Stimulated activated CD8-positive, alpha-beta memory T cell treated with anti-CD3 and anti-CD28 coated beads, Interleukin-15, amount 100 ng/mL, for 4 hours (primary cell): Measurements from ENCODE around the gene CEP104.

Source experiments
- DNase-seq, 2 donors: peaks; one replicate each; pipeline ENCODE4 v3.0.0-alpha.2; 2020; ENCODE audit warnings: low read depth in 2 of 2

Gene CEP104

DNA sequence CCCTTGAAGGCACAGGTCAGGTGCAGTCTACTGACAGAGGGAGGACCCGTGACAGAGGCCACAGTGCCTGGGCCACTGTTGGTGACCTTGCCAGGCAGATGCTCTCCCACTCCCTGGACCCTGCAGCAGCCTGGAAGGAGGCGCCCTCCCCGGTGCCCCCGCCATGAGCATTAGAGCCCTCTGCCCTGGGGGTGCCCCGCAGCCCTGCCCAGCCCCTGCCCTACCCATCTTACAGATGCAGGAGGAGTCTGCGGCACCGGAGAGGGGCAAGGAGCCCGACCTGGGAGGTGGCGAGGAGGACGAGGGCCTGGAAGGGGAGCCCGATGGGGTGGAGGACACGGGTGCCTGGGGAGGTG is 94.2 kb downstream of the CEP104 start:
- DNase-seq: no peak

DNA sequence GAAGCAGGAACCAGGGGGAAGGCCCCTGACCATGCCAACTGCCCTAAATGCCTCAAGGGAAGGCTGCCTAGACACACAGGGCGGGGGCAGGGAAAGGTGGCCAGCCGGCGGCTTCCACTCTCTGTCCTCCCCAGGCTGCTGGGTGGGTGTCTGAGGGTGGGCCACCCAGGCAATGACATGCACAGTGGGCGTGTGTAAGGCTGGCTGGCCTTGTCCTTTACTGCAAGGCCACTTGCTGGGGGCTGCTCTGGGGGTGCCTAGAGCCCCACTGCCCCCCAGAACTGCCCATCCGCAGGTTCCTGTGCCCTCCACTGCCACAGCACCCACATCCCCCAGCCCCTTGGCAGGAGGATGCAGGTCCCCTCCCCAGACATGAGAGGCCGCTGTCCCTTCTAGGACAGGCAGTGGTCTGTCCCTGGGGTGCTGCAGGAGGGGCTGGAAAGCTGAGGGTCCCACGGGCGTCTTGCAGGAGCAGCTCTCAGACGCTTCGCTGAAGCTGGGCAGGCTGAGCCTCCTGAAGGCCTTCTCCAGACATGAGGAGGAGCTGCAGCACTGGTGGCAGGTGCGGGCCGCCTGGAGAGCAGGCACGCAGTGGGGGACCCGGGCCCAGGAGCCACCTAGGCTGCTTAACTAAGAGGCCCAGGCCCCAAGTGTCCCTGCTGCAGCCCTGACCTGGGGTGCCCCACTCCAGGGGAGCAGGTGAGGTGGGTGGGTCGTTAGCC is 94.7 kb downstream of the CEP104 start:
- DNase-seq: no peak
